Esophagus muscularis mucosa (tissue), 4 donors: ENCODE results near the gene WNT9A.

Experiments
- EP300 ChIP-seq: sonication (generic); formaldehyde crosslinking; IDR thresholded peaks from one replicate; pipeline ENCODE4 v1.6.1; 2017; ENCODE audit warnings: antibody characterized with exemption
- POLR2A ChIP-seq: fragments of 450-650 bp; IDR thresholded peaks from one replicate; pipeline ENCODE4 v1.6.1; 2017; ENCODE audit warnings: antibody characterized with exemption, moderate library complexity, mild to moderate bottlenecking, low read depth
- POLR2AphosphoS5 ChIP-seq, 2 donors: sonication (generic); formaldehyde crosslinking; IDR thresholded peaks; one replicate each; pipeline ENCODE4 v1.6.1; 2017; ENCODE audit warnings: antibody characterized with exemption in 2 of 2
- TF ChIP-seq, protein P1 (sequence below), 3 experiments: fragments of 200-600 bp in 2 of 3; fragments of 450-650 bp in 1 of 3; sonication (generic) in 2 of 3; IDR thresholded peaks; one replicate each; pipeline ENCODE4 v1.5.1; 2017 to 2019; ENCODE audit warnings: antibody characterized with exemption in 3 of 3, mild to moderate bottlenecking in 2 of 3, moderate library complexity in 1 of 3

DNA sequence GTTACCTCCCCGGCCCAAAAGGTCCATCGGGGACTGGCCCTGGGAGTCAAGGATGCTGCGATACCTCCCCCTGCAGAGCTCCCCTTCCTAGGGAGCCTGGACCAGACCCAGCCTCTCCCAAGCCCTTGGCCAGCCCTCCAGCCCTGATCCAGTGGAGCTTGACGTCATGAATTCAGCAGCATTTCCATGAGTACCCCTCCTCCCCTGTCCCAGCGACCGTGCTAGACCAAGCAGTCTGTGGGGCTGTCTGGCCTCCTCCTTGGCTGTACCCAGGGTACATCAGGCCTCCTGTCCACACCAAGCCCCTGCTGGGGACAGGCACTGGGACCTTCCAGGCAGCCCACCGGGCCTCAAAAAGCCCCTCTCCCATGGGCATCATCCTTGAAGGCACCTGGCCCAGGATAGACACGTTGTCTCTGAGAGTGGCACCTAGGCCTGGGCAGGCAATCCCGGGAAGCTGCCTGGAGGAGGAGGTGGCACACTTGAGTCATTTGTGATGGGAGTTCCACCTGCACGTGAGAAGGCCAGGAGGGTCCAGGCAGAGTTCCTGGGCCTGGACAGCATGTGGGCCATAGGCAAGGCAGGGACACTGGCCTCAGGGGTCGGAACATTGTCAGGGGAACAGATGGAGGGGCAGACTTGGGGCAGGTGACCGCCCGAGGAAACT, 46.4 kb downstream of the WNT9A start:
- TF ChIP-seq, protein P1, sequence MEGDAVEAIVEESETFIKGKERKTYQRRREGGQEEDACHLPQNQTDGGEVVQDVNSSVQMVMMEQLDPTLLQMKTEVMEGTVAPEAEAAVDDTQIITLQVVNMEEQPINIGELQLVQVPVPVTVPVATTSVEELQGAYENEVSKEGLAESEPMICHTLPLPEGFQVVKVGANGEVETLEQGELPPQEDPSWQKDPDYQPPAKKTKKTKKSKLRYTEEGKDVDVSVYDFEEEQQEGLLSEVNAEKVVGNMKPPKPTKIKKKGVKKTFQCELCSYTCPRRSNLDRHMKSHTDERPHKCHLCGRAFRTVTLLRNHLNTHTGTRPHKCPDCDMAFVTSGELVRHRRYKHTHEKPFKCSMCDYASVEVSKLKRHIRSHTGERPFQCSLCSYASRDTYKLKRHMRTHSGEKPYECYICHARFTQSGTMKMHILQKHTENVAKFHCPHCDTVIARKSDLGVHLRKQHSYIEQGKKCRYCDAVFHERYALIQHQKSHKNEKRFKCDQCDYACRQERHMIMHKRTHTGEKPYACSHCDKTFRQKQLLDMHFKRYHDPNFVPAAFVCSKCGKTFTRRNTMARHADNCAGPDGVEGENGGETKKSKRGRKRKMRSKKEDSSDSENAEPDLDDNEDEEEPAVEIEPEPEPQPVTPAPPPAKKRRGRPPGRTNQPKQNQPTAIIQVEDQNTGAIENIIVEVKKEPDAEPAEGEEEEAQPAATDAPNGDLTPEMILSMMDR (IDR thresholded peaks at IDR 0.05): no peak
- no peak for TF ChIP-seq POLR2A
- TF ChIP-seq EP300: no peak
- TF ChIP-seq POLR2AphosphoS5 (IDR thresholded peaks at IDR 0.05): no peak
